IMR-90 (cell line): ENCODE measurements around the gene DEAF1.

Experiments
- BHLHE40 ChIP-seq: fragments of 150-350 bp; IDR thresholded peaks from 2 replicates; pipeline ENCODE4 v1.6.1; 2016; ENCODE audit warnings: mild to moderate bottlenecking, low read depth, low read length
- CEBPB ChIP-seq: IDR thresholded peaks from 2 replicates; pipeline ENCODE4 v1.6.1; 2012; ENCODE audit warnings: low read depth, low read length, improper control_type of control experiment
- CHD1 ChIP-seq: IDR thresholded peaks from 2 replicates; pipeline ENCODE4 v1.6.1; 2012; ENCODE audit warnings: low read depth, low read length, improper control_type of control experiment
- MAFK ChIP-seq: IDR thresholded peaks from 2 replicates; pipeline ENCODE4 v1.6.1; 2012; ENCODE audit warnings: low read depth, low read length, improper control_type of control experiment
- MAZ ChIP-seq: IDR thresholded peaks from 2 replicates; pipeline ENCODE4 v1.6.1; 2012; ENCODE audit warnings: low read depth, mild to moderate bottlenecking, low read length, improper control_type of control experiment, moderate library complexity, borderline replicate concordance
- MXI1 ChIP-seq: IDR thresholded peaks from 2 replicates; pipeline ENCODE4 v1.6.1; 2012; ENCODE audit warnings: low read depth, mild to moderate bottlenecking, low read length, moderate library complexity, borderline replicate concordance
- NFE2L2 ChIP-seq: fragments of 150-350 bp; IDR thresholded peaks from 2 replicates; pipeline ENCODE4 v1.6.1; 2016; ENCODE audit warnings: low read depth, mild to moderate bottlenecking, low read length
- POLR2A ChIP-seq: IDR thresholded peaks from 2 replicates; pipeline ENCODE4 v1.6.1; 2012; ENCODE audit warnings: mild to moderate bottlenecking, low read depth, low read length
- RAD21 ChIP-seq: IDR thresholded peaks from 2 replicates; pipeline ENCODE4 v1.6.1; 2012; ENCODE audit warnings: low read length, improper control_type of control experiment
- RFX5 ChIP-seq: IDR thresholded peaks from 2 replicates; pipeline ENCODE4 v1.8.0; 2012; ENCODE audit warnings: low read depth, mild to moderate bottlenecking, low read length, moderate library complexity
- USF2 ChIP-seq: fragments of 150-350 bp; IDR thresholded peaks from 2 replicates; pipeline ENCODE4 v1.6.1; 2017; ENCODE audit warnings: mild to moderate bottlenecking, antibody characterized with exemption, low read length, low read depth
- TF ChIP-seq, protein P1 (sequence below): conservative IDR thresholded peaks from 2 replicates; pipeline ENCODE4 v1.5.1; 2012; ENCODE audit warnings: mild to moderate bottlenecking, low read depth, low read length, improper control_type of control experiment
- TF ChIP-seq, protein P2 (sequence below): fragments of 150-350 bp; IDR thresholded peaks from 2 replicates; pipeline ENCODE4 v1.6.1; 2016; ENCODE audit warnings: low read depth, mild to moderate bottlenecking, low read length, moderate library complexity, borderline replicate concordance

GRCh38 chr11:614623-615503 lies 80.2 kb downstream of the DEAF1 start:
- TF ChIP-seq, protein P1, sequence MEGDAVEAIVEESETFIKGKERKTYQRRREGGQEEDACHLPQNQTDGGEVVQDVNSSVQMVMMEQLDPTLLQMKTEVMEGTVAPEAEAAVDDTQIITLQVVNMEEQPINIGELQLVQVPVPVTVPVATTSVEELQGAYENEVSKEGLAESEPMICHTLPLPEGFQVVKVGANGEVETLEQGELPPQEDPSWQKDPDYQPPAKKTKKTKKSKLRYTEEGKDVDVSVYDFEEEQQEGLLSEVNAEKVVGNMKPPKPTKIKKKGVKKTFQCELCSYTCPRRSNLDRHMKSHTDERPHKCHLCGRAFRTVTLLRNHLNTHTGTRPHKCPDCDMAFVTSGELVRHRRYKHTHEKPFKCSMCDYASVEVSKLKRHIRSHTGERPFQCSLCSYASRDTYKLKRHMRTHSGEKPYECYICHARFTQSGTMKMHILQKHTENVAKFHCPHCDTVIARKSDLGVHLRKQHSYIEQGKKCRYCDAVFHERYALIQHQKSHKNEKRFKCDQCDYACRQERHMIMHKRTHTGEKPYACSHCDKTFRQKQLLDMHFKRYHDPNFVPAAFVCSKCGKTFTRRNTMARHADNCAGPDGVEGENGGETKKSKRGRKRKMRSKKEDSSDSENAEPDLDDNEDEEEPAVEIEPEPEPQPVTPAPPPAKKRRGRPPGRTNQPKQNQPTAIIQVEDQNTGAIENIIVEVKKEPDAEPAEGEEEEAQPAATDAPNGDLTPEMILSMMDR, result no peak
- TF ChIP-seq RAD21 (no peak), CEBPB (no peak), POLR2A (no peak), MXI1 (no peak), USF2 (no peak), RFX5 (no peak), MAZ (no peak), MAFK (no peak), CHD1 (no peak), BHLHE40 (no peak), NFE2L2 (no peak)
- TF ChIP-seq, protein P2, sequence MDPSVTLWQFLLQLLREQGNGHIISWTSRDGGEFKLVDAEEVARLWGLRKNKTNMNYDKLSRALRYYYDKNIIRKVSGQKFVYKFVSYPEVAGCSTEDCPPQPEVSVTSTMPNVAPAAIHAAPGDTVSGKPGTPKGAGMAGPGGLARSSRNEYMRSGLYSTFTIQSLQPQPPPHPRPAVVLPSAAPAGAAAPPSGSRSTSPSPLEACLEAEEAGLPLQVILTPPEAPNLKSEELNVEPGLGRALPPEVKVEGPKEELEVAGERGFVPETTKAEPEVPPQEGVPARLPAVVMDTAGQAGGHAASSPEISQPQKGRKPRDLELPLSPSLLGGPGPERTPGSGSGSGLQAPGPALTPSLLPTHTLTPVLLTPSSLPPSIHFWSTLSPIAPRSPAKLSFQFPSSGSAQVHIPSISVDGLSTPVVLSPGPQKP, result no peak
